Esophagus muscularis mucosa (tissue), 3 donors: ENCODE data around the gene OR52K2.

Experiments used
- CTCF ChIP-seq, 3 experiments: fragments of 200-600 bp in 2 of 3; fragments of 450-650 bp in 1 of 3; sonication (generic) in 2 of 3; IDR thresholded peaks; one replicate each; pipeline ENCODE4 v1.5.1; 2017 to 2019; ENCODE audit warnings: antibody characterized with exemption in 3 of 3, mild to moderate bottlenecking in 2 of 3, moderate library complexity in 1 of 3
- POLR2A ChIP-seq: fragments of 450-650 bp; IDR thresholded peaks from one replicate; pipeline ENCODE4 v1.6.1; 2017; ENCODE audit warnings: antibody characterized with exemption, moderate library complexity, mild to moderate bottlenecking, low read depth
- POLR2AphosphoS5 ChIP-seq, 2 donors: sonication (generic); formaldehyde crosslinking; IDR thresholded peaks; one replicate each; pipeline ENCODE4 v1.6.1; 2017; ENCODE audit warnings: antibody characterized with exemption in 2 of 2

- TF ChIP-seq CTCF (IDR thresholded peaks at IDR 0.05), result no peak
- TF ChIP-seq POLR2AphosphoS5 (IDR thresholded peaks at IDR 0.05), result no peak
- no peak for TF ChIP-seq POLR2A
Observed at GRCh38 chr11:4465407-4465806, 16.3 kb downstream of the OR52K2 start.
